B cell (primary cell): ENCODE data around the gene MON2. TPM values are rescaled to one million over a fixed set of nuclear protein-coding genes. Genes with fewer than 3 reads are reported as not detected.

ENCODE experiments used
- ATAC-seq: fragments of 200-7000 bp; cut with Tn5 transposase; one replicate; pipeline ENCODE4 v1.10.0; 2021; ENCODE audit warnings: low read depth, mild to moderate bottlenecking, moderate number of reproducible peaks, moderate library complexity
- CTCF ChIA-PET: fragments of 350-600 bp; sonication (Branson Sonifier 250); formaldehyde crosslinking; loops from one replicate; lab custom pipeline; 2021; ENCODE audit warnings: antibody characterized with exemption, inconsistent platforms; lab: Charles Lee
- POLR2A ChIA-PET: fragments of 350-600 bp; sonication (Branson Sonifier 250); formaldehyde crosslinking; loops from one replicate; lab custom pipeline; 2021; ENCODE audit warnings: antibody characterized with exemption; lab: Charles Lee
- DNase-seq: peaks from one replicate; pipeline ENCODE4 v3.0.0; 2013
- H2AFZ ChIP-seq: 2 replicates; pipeline ENCODE4 v1.6.1; 2012; ENCODE audit warnings: mild to moderate bottlenecking, low read depth, low read length; ENCODE audit not compliant: insufficient read depth, poor library complexity, severe bottlenecking
- H3K27ac ChIP-seq, 2 donors: 1 replicate in 1 of 2; 2 replicates in 1 of 2; pipeline ENCODE4 v1.5.1; 2012 to 2013; ENCODE audit warnings: low read length in 2 of 2, mild to moderate bottlenecking in 2 of 2, moderate library complexity in 1 of 2
- H3K27me3 ChIP-seq, 4 experiments: fragments of 200-600 bp in 1 of 4; sonication (generic) in 1 of 4; replicated peaks in 1 of 4; 1 replicate in 2 of 4; 2 replicates in 2 of 4; pipeline versions ENCODE4 v1.6.1 to v1.7.0; 2013 to 2016; ENCODE audit warnings: low read length in 3 of 4, mild to moderate bottlenecking in 2 of 4, mixed read lengths in 1 of 4, moderate library complexity in 1 of 4; ENCODE audit not compliant: insufficient read depth in 4 of 4, control insufficient read depth in 3 of 4; ENCODE audit errors: control extremely low read depth in 1 of 4
- H3K36me3 ChIP-seq, 2 experiments: replicated peaks in 1 of 2; 1 replicate in 1 of 2; 2 replicates in 1 of 2; pipeline versions ENCODE4 v1.6.1 to v1.7.1; 2013; ENCODE audit warnings: low read length in 1 of 2; ENCODE audit not compliant: insufficient read depth in 2 of 2, control insufficient read depth in 1 of 2; ENCODE audit errors: control extremely low read depth in 1 of 2, extremely low read depth in 1 of 2
- H3K4me1 ChIP-seq, 2 donors: fragments of 200-600 bp in 1 of 2; sonication (generic) in 1 of 2; 1 replicate in 1 of 2; 2 replicates in 1 of 2; pipeline versions ENCODE4 v1.5.1 to v1.6.1; 2013 to 2017; ENCODE audit warnings: low read length in 2 of 2; ENCODE audit not compliant: control insufficient read depth in 2 of 2, insufficient read depth in 2 of 2
- H3K4me2 ChIP-seq: replicated peaks from 2 replicates; pipeline ENCODE3; 2012; ENCODE audit warnings: mild to moderate bottlenecking, low read depth, low read length; ENCODE audit not compliant: poor library complexity, severe bottlenecking
- H3K4me3 ChIP-seq, 5 experiments: fragments of 200-600 bp in 1 of 5; sonication (generic) in 1 of 5; 1 replicate in 3 of 5; 2 replicates in 2 of 5; pipeline versions ENCODE4 v1.5.1 to v1.7.0; 2011 to 2016; ENCODE audit warnings: low read length in 4 of 5, mild to moderate bottlenecking in 4 of 5, low read depth in 2 of 5, control low read depth in 1 of 5, moderate library complexity in 1 of 5; ENCODE audit not compliant: insufficient read depth in 1 of 5; ENCODE audit errors: control extremely low read depth in 1 of 5, extremely low read depth in 1 of 5
- H3K79me2 ChIP-seq: fragments of 200-600 bp; sonication (generic); one replicate; pipeline ENCODE4 v1.6.0; 2016; ENCODE audit warnings: low read length; ENCODE audit not compliant: control insufficient read depth, insufficient read depth
- H3K9ac ChIP-seq: fragments of 200-600 bp; sonication (generic); 2 replicates; pipeline ENCODE4 v1.6.1; 2017; ENCODE audit warnings: mild to moderate bottlenecking, low read length, moderate library complexity
- H3K9me3 ChIP-seq, 3 donors: one replicate each; pipeline versions ENCODE4 v1.6.1 to v1.7.1; 2013; ENCODE audit warnings: low read length in 2 of 3; ENCODE audit not compliant: control insufficient read depth in 2 of 3, insufficient read depth in 1 of 3; ENCODE audit errors: control extremely low read depth in 1 of 3
- H4K20me1 ChIP-seq: 2 replicates; pipeline ENCODE4 v1.6.0; 2012; ENCODE audit warnings: mild to moderate bottlenecking, low read length; ENCODE audit not compliant: insufficient read depth, control insufficient read depth, poor library complexity, severe bottlenecking
- H3K27ac Mint-ChIP-seq: one replicate; pipeline ENCODE4 v1.8.0; 2021; ENCODE audit warnings: mixed read lengths
- H3K27me3 Mint-ChIP-seq: one replicate; pipeline ENCODE4 v1.8.0; 2021; ENCODE audit warnings: mixed read lengths
- H3K4me1 Mint-ChIP-seq: one replicate; pipeline ENCODE4 v1.8.0; 2021; ENCODE audit warnings: mixed read lengths
- H3K4me3 Mint-ChIP-seq: one replicate; pipeline ENCODE4 v1.8.0; 2021; ENCODE audit warnings: mixed read lengths
- H3K9me3 Mint-ChIP-seq: one replicate; pipeline ENCODE4 v1.8.0; 2022; ENCODE audit warnings: mixed read lengths; ENCODE audit not compliant: insufficient read depth
- CTCF ChIP-seq: fragments of 200-600 bp; IDR thresholded peaks from one replicate; pipeline ENCODE4 v1.8.0; 2022; ENCODE audit warnings: antibody characterized with exemption, mild to moderate bottlenecking
- EZH2 ChIP-seq: IDR thresholded peaks from 2 replicates; pipeline ENCODE4 v1.6.1; 2012; ENCODE audit warnings: borderline replicate concordance, low read depth, mild to moderate bottlenecking, moderate library complexity, low read length; ENCODE audit not compliant: insufficient read depth, poor library complexity, severe bottlenecking
- WGBS: methylation state at CpG from one replicate; pipeline ENCODE4 v1.1.5; 2013; ENCODE audit warnings: missing lambda C conversion rate; ENCODE audit not compliant: insufficient coverage; 5-methylcytosine and 5-hydroxymethylcytosine counted together
- intact Hi-C: fragments of 100-400 bp; cut with micrococcal nuclease; formaldehyde crosslinking; loops from one replicate; pipeline ENCODE4 v1.10.0; 2022
- polyA plus RNA-seq: library from polyadenylated mRNA; depleted of rRNA; stranded (reverse); fragments of >200 nt; gene quantifications from 2 replicates; pipeline ENCODE4 v1.2.3, GENCODE V29; 2012
- total RNA-seq, 2 donors: library from RNA; stranded (reverse); fragments of 120-200 nt in 1 of 2; gene quantifications; 1 replicate in 1 of 2; 2 replicates in 1 of 2; pipeline versions ENCODE4 v1.2.3 to v1.2.4, GENCODE V29; 2013 to 2022

Gene MON2
- total and polyA plus RNA-seq, 2 donors (not counting 1 experiment from before 2014, with no cell fraction given), result 18.9 to 104 TPM

DNA sequence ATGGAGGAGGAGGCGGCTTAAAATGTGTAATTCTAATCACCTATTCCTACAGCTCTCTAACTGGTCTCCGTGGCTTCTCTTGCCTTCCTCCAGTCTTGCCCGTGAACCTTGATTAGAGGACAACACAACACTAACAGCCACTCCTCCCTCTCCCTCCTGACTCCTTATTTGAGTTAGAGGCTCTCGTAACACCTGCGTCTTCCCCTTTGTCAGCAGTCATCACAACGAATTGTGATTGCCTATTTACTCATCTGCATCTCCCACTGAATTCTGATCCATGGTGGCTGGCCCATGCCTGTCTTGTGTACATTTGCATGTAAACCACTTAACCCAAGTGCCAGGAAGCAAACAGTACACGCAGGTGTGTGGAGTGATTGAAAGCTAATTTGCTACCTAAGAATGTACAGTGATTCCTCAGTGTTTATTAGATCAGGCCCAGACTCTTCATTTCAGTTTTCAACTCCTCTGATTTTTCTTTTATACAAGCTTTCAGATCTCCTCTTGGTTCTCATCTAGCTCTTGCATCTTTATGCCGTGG is 154.5 kb downstream of the MON2 start:
- no peaks in the 10 kb centered on the region for H3K36me3 ChIP-seq
- intact Hi-C loops, result no loop called here
- POLR2A ChIA-PET, result no interaction called here

DNA sequence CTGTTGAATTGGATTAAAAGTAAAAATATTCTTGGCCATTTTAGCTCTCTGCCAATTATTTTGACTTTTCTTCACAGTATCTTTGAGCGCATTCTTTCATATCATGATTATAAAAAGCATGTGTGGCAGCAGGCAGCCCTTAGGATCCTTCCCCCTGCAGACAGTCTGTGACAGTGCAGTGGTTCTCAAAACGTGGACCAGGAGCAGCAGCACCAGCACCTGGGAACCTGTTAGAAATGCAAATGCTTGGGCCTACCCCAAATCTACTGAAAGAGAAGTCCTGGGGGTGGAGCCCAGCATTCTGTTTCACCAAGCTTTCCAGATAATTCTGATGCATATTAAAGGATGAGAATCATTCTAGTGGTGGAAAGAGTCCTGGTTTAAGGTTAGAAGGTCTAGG is 155.6 kb downstream of the MON2 start:
- ATAC-seq (no peak), DNase-seq (no peak)
- Histone ChIP-seq H3K79me2 (no peaks in the 10 kb centered on the region), H3K27me3 (peaks cover 0 to 8% (median 0%) of the 10 kb centered on the region in 4 experiments), H3K4me3 (no peak overlapping the region), H3K4me1 (no peaks in the 10 kb centered on the region), H3K4me2 (no peak overlapping the region), H3K9me3 (no peaks in the 10 kb centered on the region), H3K27ac (no peak overlapping the region), H2AFZ (no peak overlapping the region), H4K20me1 (no peaks in the 10 kb centered on the region), H3K36me3 (no peaks in the 10 kb centered on the region), H3K9ac (no peak overlapping the region)
- Mint-ChIP-seq H3K9me3 (no peaks in the 10 kb centered on the region), H3K4me1 (no peaks in the 10 kb centered on the region), H3K4me3 (no peak overlapping the region), H3K27ac (no peak overlapping the region), H3K27me3 (peaks cover 10% of the 10 kb centered on the region)
- 100% methylated on average over 1 of the region's 2 CpGs for WGBS
- TF ChIP-seq EZH2 (no peak), CTCF (no peak)
- intact Hi-C loops, result no loop called here
- ChIA-PET POLR2A (no interaction called here), CTCF (interaction anchor here (0.5 kb wide), 1 partner anchor 27 kb away, joined by 5 read pairs; no protein-coding TSS in a partner anchor)

More for the DNA sequence above, 154.5 kb downstream of the MON2 start:
- Histone ChIP-seq H3K4me1 (no peaks in the 10 kb centered on the region), H4K20me1 (no peaks in the 10 kb centered on the region), H3K79me2 (no peaks in the 10 kb centered on the region), H2AFZ (no peak overlapping the region), H3K27ac (no peak overlapping the region), H3K9me3 (no peaks in the 10 kb centered on the region), H3K4me3 (no peak overlapping the region), H3K27me3 (peaks cover 0 to 8% (median 0%) of the 10 kb centered on the region in 4 experiments), H3K4me2 (no peak overlapping the region), H3K9ac (no peak overlapping the region)
- CTCF ChIA-PET, result no interaction called here
- H3K9me3 Mint-ChIP-seq, result no peaks in the 10 kb centered on the region
- H3K4me1 Mint-ChIP-seq, result no peaks in the 10 kb centered on the region
- TF ChIP-seq CTCF (no peak), EZH2 (no peak)
- no peak for DNase-seq
- 97% methylated on average over 6 of the region's 8 CpGs for WGBS
- H3K4me3 Mint-ChIP-seq, result no peak overlapping the region
- no peak overlapping the region for H3K27ac Mint-ChIP-seq
- H3K27me3 Mint-ChIP-seq, result peaks cover 4% of the 10 kb centered on the region
- ATAC-seq, result no peak
